GM12872 (cell line): ENCODE measurements around the gene BORCS8.

Experiments
- TF ChIP-seq, protein P1 (sequence below): IDR thresholded peaks from 3 replicates; pipeline ENCODE4 v1.5.1; 2011; ENCODE audit warnings: low read depth, mild to moderate bottlenecking, low read length, moderate library complexity; ENCODE audit not compliant: insufficient read depth

The BORCS8 gene

GRCh38 chr19:19204181-19204580 lies 12.2 kb upstream of the BORCS8 start:
- TF ChIP-seq, protein P1, sequence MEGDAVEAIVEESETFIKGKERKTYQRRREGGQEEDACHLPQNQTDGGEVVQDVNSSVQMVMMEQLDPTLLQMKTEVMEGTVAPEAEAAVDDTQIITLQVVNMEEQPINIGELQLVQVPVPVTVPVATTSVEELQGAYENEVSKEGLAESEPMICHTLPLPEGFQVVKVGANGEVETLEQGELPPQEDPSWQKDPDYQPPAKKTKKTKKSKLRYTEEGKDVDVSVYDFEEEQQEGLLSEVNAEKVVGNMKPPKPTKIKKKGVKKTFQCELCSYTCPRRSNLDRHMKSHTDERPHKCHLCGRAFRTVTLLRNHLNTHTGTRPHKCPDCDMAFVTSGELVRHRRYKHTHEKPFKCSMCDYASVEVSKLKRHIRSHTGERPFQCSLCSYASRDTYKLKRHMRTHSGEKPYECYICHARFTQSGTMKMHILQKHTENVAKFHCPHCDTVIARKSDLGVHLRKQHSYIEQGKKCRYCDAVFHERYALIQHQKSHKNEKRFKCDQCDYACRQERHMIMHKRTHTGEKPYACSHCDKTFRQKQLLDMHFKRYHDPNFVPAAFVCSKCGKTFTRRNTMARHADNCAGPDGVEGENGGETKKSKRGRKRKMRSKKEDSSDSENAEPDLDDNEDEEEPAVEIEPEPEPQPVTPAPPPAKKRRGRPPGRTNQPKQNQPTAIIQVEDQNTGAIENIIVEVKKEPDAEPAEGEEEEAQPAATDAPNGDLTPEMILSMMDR, result 0 out of 3 replicates have a peak, but pooled peaks have one; percentile 8

GRCh38 chr19:19203012-19203856 lies 11.3 kb upstream of the BORCS8 start, which contains the start of gene NR2C2AP:
NR2C2AP (minus strand) TSS chr19:19203414; CDS start chr19:19203060, 354 bp downstream.
- TF ChIP-seq, protein P1, result no peak

GRCh38 chr19:19202707-19203011 lies 10.7 kb upstream of the BORCS8 start:
- TF ChIP-seq, protein P1, result no peak

GRCh38 chr19:19201697-19202630 lies 10.0 kb upstream of the BORCS8 start:
- TF ChIP-seq, protein P1, result no peak

DNA sequence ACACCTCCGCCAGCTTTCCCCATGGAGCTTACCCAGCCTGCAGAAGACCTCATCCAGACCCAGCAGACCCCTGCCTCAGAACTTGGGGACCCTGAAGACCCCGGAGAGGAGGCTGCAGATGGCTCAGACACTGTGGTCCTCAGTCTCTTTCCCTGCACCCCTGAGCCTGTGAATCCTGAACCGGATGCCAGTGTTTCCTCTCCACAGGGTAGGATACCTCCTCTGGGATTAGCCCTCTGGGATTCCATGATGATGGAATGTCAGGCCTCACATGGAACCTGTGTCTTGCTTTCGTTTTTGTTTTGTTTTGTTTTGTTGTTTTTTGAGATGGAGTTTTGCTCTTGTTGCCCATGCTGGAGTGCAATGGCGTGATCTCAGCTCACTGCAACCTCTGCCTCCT lies 2.0 kb upstream of the BORCS8 start:
- TF ChIP-seq, protein P1, result no peak

DNA sequence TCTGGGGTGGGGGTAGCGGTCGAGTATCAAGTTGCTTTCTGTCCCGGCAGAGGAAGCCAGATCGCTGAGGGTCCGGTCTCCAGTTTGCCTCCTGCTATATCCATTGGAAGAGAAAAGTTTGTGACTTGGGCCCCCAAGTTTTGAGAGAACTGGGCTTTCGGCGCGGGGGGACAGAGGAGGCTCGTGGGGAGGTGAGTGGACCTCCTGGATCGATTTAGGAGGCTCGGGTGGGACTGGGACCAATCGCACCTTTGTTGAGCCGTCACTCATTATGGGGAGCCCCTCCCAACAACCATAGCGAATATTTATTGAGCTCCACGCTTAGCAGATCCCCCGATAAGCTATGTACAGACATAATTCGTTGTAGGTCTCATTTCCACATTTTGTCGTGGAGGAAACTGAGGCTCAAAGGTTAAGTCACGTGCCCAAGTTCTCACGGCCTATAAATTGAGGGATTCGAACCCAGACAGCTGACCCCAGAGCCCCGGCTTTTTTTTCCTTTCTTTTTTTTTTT lies 1.0 kb upstream of the BORCS8 start:
- TF ChIP-seq, protein P1, result no peak

DNA sequence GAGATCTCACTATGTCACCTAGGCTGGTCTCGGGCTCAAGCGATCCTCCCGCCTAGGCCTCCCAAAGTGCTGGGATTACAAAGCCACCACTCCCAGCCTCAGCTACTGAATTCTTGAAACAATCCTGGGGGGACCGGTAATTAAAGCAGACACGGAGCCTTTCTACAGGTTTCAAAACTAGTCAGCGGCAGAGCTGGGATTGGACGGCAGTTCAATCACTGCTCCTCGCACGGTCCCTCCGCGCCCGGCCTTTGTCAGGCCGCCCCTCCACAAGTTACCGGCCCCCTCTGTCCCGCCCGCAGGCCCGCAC lies 229 bp downstream of the BORCS8 start:
- TF ChIP-seq, protein P1, result no peak
